Activated T-helper 2 cell treated with anti-CD3 and anti-CD28 coated beads, Interferon-gamma antibody, Interleukin-2, Interleukin-4, amounts not matched to agents 10 μg/mL and 5 μg/mL and 100 μg/mL, durations not matched to agents 14 hours and 24 hours and 36 hours (primary cell): ENCODE data around the gene MT1B. TPM values are rescaled to one million over a fixed set of nuclear protein-coding genes. Genes with fewer than 3 reads are reported as not detected.

Experiments
- DNase-seq: peaks from one replicate; pipeline ENCODE4 v3.0.0; 2021; ENCODE audit warnings: low spot score
- H3K27ac Mint-ChIP-seq: one replicate; pipeline ENCODE4 v1.8.0; 2021; ENCODE audit warnings: mixed read lengths
- H3K27me3 Mint-ChIP-seq: one replicate; pipeline ENCODE4 v1.8.0; 2021; ENCODE audit warnings: low read depth, mixed read lengths
- H3K36me3 Mint-ChIP-seq: one replicate; pipeline ENCODE4 v1.8.0; 2021; ENCODE audit warnings: low read depth, mixed read lengths
- H3K4me1 Mint-ChIP-seq: one replicate; pipeline ENCODE4 v1.8.0; 2021; ENCODE audit warnings: low read depth, mixed read lengths
- H3K4me3 Mint-ChIP-seq: one replicate; pipeline ENCODE4 v1.8.0; 2021; ENCODE audit warnings: low read depth, mild to moderate bottlenecking, moderate library complexity, mixed read lengths
- H3K9me3 Mint-ChIP-seq: one replicate; pipeline ENCODE4 v1.8.0; 2021; ENCODE audit warnings: mixed read lengths
- intact Hi-C: fragments of 100-400 bp; cut with micrococcal nuclease; formaldehyde crosslinking; loops from one replicate; pipeline ENCODE4 v1.15.1; 2023
- total RNA-seq: library from RNA; stranded (reverse); gene quantifications from 2 replicates; pipeline ENCODE4 v1.2.3, GENCODE V29; 2022

The MT1B gene
- total RNA-seq, 1 donor from 2014 or later = not detected

GRCh38 chr16:56623637-56624036 lies 28.0 kb upstream of the MT1B start:
- Mint-ChIP-seq H3K27me3 (peaks cover under 1% of the 10 kb centered on the region), H3K4me3 (no peak overlapping the region), H3K9me3 (no peaks in the 10 kb centered on the region), H3K4me1 (peaks cover 24% of the 10 kb centered on the region), H3K36me3 (peaks cover 7% of the 10 kb centered on the region), H3K27ac (no peak overlapping the region)
- intact Hi-C loops = no loop called here
- no peak for DNase-seq

GRCh38 chr16:56625140-56625942 lies 26.3 kb upstream of the MT1B start, which contains the start of gene MT1E:
MT1E (plus strand) TSS chr16:56625781; CDS start chr16:56625852, 71 bp downstream.
- Mint-ChIP-seq H3K27me3 (peaks cover 5% of the 10 kb centered on the region), H3K27ac (peak within 1 kb of the TSS; percentile 95), H3K9me3 (no peaks in the 10 kb centered on the region), H3K4me1 (peaks cover 24% of the 10 kb centered on the region), H3K36me3 (peaks cover 7% of the 10 kb centered on the region), H3K4me3 (peak within 1 kb of the TSS; percentile 94)
- intact Hi-C loops = loop anchor here (1.0 to 5.0 kb wide), 4 partner anchors 8 to 48 kb away; partner anchors contain the start of gene MT2A
- DNase-seq = peak; percentile 67

GRCh38 chr16:56625943-56626654 lies 25.6 kb upstream of the MT1B start:
- Mint-ChIP-seq H3K27ac (peak overlapping the region; percentile 93), H3K36me3 (peaks cover 7% of the 10 kb centered on the region), H3K4me3 (peak overlapping the region; percentile 94), H3K9me3 (no peaks in the 10 kb centered on the region), H3K27me3 (peaks cover 11% of the 10 kb centered on the region), H3K4me1 (peaks cover 25% of the 10 kb centered on the region)
- no peak for DNase-seq
- intact Hi-C loops = loop anchor here (1.0 to 5.0 kb wide), 4 partner anchors 9 to 49 kb away; partner anchors contain the start of gene MT2A

GRCh38 chr16:56626685-56627084 lies 25.0 kb upstream of the MT1B start:
- intact Hi-C loops = loop anchor here (5.0 kb wide), 1 partner anchor 49 kb away; no protein-coding TSS in a partner anchor
- DNase-seq = no peak
- Mint-ChIP-seq H3K9me3 (no peaks in the 10 kb centered on the region), H3K4me1 (peaks cover 26% of the 10 kb centered on the region), H3K27ac (no peak overlapping the region), H3K36me3 (peaks cover 7% of the 10 kb centered on the region), H3K27me3 (peaks cover 17% of the 10 kb centered on the region), H3K4me3 (peak overlapping the region; percentile 94)

- no peak for DNase-seq
- Mint-ChIP-seq H3K36me3 (peaks cover 7% of the 10 kb centered on the region), H3K27ac (no peak overlapping the region), H3K4me3 (no peak overlapping the region), H3K4me1 (peaks cover 33% of the 10 kb centered on the region), H3K27me3 (peaks cover 33% of the 10 kb centered on the region), H3K9me3 (no peaks in the 10 kb centered on the region)
- intact Hi-C loops = loop anchor here (5.0 kb wide), 1 partner anchor 51 kb away; no protein-coding TSS in a partner anchor
Measured at GRCh38 chr16:56628486-56629350, 23.0 kb upstream of the MT1B start.

- H3K36me3 Mint-ChIP-seq = peaks cover 7% of the 10 kb centered on the region
- H3K27ac Mint-ChIP-seq = no peak overlapping the region
- H3K9me3 Mint-ChIP-seq = no peaks in the 10 kb centered on the region
- intact Hi-C loops = loop anchor here (5.0 kb wide), 1 partner anchor 52 kb away; no protein-coding TSS in a partner anchor
- H3K4me3 Mint-ChIP-seq = no peak overlapping the region
- peaks cover 40% of the 10 kb centered on the region for H3K27me3 Mint-ChIP-seq
- peaks cover 30% of the 10 kb centered on the region for H3K4me1 Mint-ChIP-seq
- no peak for DNase-seq
Measured at GRCh38 chr16:56629531-56629930, 22.2 kb upstream of the MT1B start.

- Mint-ChIP-seq H3K36me3 (peaks cover 4% of the 10 kb centered on the region), H3K4me1 (peaks cover 28% of the 10 kb centered on the region), H3K27ac (no peak overlapping the region), H3K27me3 (peaks cover 46% of the 10 kb centered on the region), H3K4me3 (no peak overlapping the region), H3K9me3 (no peaks in the 10 kb centered on the region)
- DNase-seq = no peak
- intact Hi-C loops = loop anchor here (5.0 kb wide), 1 partner anchor 37 kb away; the partner anchor contains the start of genes MT1G and MT1H
Measured at GRCh38 chr16:56630134-56630533, 21.6 kb upstream of the MT1B start.

GRCh38 chr16:56631197-56631596 lies 20.5 kb upstream of the MT1B start:
- Mint-ChIP-seq H3K4me3 (no peak overlapping the region), H3K27me3 (peaks cover 53% of the 10 kb centered on the region), H3K36me3 (peaks cover 3% of the 10 kb centered on the region)

GRCh38 chr16:56631832-56632155 lies 19.9 kb upstream of the MT1B start:
- Mint-ChIP-seq H3K27me3 (peaks cover 59% of the 10 kb centered on the region), H3K9me3 (no peaks in the 10 kb centered on the region), H3K4me3 (peak overlapping the region; percentile 54), H3K36me3 (peaks cover 3% of the 10 kb centered on the region), H3K4me1 (peaks cover 23% of the 10 kb centered on the region), H3K27ac (no peak overlapping the region)
- no peak for DNase-seq
- intact Hi-C loops = loop anchor here (5.0 kb wide), 1 partner anchor 36 kb away; the partner anchor contains the start of genes MT1G and MT1H

More at GRCh38 chr16:56631197-56631596, 20.5 kb upstream of the MT1B start:
- peaks cover 23% of the 10 kb centered on the region for H3K4me1 Mint-ChIP-seq
- intact Hi-C loops = loop anchor here (5.0 kb wide), 1 partner anchor 36 kb away; the partner anchor contains the start of genes MT1G and MT1H
- H3K9me3 Mint-ChIP-seq = no peaks in the 10 kb centered on the region
- no peak for DNase-seq
- H3K27ac Mint-ChIP-seq = no peak overlapping the region

GRCh38 chr16:56632156-56632847 lies 19.4 kb upstream of the MT1B start, which contains the start of gene MT1M:
MT1M (plus strand) TSS chr16:56632659; CDS start chr16:56632732, 73 bp downstream.
- no peak within 1 kb of the TSS for H3K27ac Mint-ChIP-seq
- peak within 1 kb of the TSS; percentile 62 for H3K4me3 Mint-ChIP-seq
- intact Hi-C loops = loop anchor here (5.0 kb wide), 1 partner anchor 35 kb away; the partner anchor contains the start of genes MT1G and MT1H
- H3K4me1 Mint-ChIP-seq = peaks cover 23% of the 10 kb centered on the region
- H3K27me3 Mint-ChIP-seq = peaks cover 64% of the 10 kb centered on the region
- DNase-seq = no peak
- no peaks in the 10 kb centered on the region for H3K9me3 Mint-ChIP-seq
- no peaks in the 10 kb centered on the region for H3K36me3 Mint-ChIP-seq

- Mint-ChIP-seq H3K4me3 (peak overlapping the region; percentile 62), H3K27me3 (peaks cover 70% of the 10 kb centered on the region), H3K4me1 (peaks cover 28% of the 10 kb centered on the region), H3K36me3 (no peaks in the 10 kb centered on the region), H3K27ac (no peak overlapping the region), H3K9me3 (no peaks in the 10 kb centered on the region)
- intact Hi-C loops = loop anchor here (5.0 kb wide), 1 partner anchor 34 kb away; the partner anchor contains the start of genes MT1G and MT1H
- no peak for DNase-seq
Measured at GRCh38 chr16:56632848-56633365, 18.8 kb upstream of the MT1B start.
